ENCODE measurements around the gene B3GALNT2. TPM values are rescaled to one million over a fixed set of nuclear protein-coding genes. Genes with fewer than 3 reads are reported as not detected.

Gene B3GALNT2
- total and polyA plus RNA-seq, 2 donors (not counting 1 experiment from before 2014, with no cell fraction given) = 5.6 to 12.2 TPM

DNA sequence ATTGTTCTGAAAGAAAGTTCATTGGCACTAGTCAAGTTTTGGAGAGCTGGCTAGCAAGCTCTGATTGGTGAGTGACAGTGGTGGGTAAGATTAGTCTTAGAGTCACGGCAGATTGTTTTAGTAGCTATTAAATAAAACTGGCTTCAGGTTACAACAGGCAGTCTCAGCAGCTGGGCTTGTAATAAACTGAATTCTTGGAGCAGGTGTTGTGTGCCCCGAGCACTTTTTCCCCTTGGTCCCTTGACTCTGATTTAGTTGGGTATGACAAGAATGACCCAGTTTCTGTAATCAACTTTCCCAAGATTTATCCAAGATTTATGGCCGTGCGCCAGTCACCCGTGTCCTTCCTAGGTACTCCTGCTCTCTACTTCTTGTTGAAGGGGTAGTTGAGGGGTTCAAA, 96.8 kb downstream of the B3GALNT2 start:
- no peak for ATAC-seq (ENCODE audit: low read depth)
- Histone ChIP-seq H3K79me2 (ENCODE audit: control insufficient read depth, insufficient read depth, low read length) (peaks cover 13% of the 10 kb centered on the region), H3K4me2 (replicated peaks; ENCODE audit: low read depth, low read length, poor library complexity, severe bottlenecking) (no peak overlapping the region), H4K20me1 (ENCODE audit: control insufficient read depth, insufficient read depth, low read length, poor library complexity, severe bottlenecking) (no peaks in the 10 kb centered on the region), H3K9ac (ENCODE audit: low read length) (no peak overlapping the region), H3K4me1 (ENCODE audit: control insufficient read depth in 2 of 2, insufficient read depth in 2 of 2, low read length in 2 of 2) (no peaks in the 10 kb centered on the region), H3K27me3 (replicated peaks in 1 of 4; ENCODE audit: control extremely low read depth in 1 of 4, control insufficient read depth in 3 of 4, insufficient read depth in 4 of 4, low read length in 3 of 4) (no peaks in the 10 kb centered on the region), H3K36me3 (replicated peaks in 1 of 2; ENCODE audit: control extremely low read depth in 1 of 2, control insufficient read depth in 1 of 2, extremely low read depth in 1 of 2, insufficient read depth in 2 of 2, low read length in 1 of 2) (peaks cover 0 to 7% of the 10 kb centered on the region in 2 experiments), H3K27ac (ENCODE audit: low read length in 2 of 2) (no peak overlapping the region), H3K4me3 (ENCODE audit: control extremely low read depth in 1 of 5, extremely low read depth in 1 of 5, insufficient read depth in 1 of 5, low read depth in 2 of 5, low read length in 4 of 5) (no peak overlapping the region), H3K9me3 (ENCODE audit: control extremely low read depth in 1 of 3, control insufficient read depth in 2 of 3, insufficient read depth in 1 of 3, low read length in 2 of 3) (no peaks in the 10 kb centered on the region), H2AFZ (ENCODE audit: insufficient read depth, low read depth, low read length, poor library complexity, severe bottlenecking) (no peak overlapping the region)
- WGBS (ENCODE audit: insufficient coverage) = 90% methylated on average over 1 of the region's 5 CpGs
- H3K27ac Mint-ChIP-seq = no peak overlapping the region
- H3K9me3 Mint-ChIP-seq (ENCODE audit: insufficient read depth) = no peaks in the 10 kb centered on the region
- H3K27me3 Mint-ChIP-seq = no peaks in the 10 kb centered on the region
- DNase-seq = no peak
- CTCF ChIA-PET = interaction anchor here (1.6 kb wide), 1 partner anchor 155 kb away, joined by 3 read pairs; no protein-coding TSS in a partner anchor
- H3K4me3 Mint-ChIP-seq = no peak overlapping the region
- no peak for TF ChIP-seq EZH2 (IDR thresholded peaks at IDR 0.05; ENCODE audit: borderline replicate concordance, insufficient read depth, low read depth, low read length, poor library complexity, severe bottlenecking)
- TF ChIP-seq, protein P1, sequence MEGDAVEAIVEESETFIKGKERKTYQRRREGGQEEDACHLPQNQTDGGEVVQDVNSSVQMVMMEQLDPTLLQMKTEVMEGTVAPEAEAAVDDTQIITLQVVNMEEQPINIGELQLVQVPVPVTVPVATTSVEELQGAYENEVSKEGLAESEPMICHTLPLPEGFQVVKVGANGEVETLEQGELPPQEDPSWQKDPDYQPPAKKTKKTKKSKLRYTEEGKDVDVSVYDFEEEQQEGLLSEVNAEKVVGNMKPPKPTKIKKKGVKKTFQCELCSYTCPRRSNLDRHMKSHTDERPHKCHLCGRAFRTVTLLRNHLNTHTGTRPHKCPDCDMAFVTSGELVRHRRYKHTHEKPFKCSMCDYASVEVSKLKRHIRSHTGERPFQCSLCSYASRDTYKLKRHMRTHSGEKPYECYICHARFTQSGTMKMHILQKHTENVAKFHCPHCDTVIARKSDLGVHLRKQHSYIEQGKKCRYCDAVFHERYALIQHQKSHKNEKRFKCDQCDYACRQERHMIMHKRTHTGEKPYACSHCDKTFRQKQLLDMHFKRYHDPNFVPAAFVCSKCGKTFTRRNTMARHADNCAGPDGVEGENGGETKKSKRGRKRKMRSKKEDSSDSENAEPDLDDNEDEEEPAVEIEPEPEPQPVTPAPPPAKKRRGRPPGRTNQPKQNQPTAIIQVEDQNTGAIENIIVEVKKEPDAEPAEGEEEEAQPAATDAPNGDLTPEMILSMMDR (IDR thresholded peaks at IDR 0.05) = no peak
- intact Hi-C loops (cut with micrococcal nuclease) = no loop called here
- H3K4me1 Mint-ChIP-seq = no peaks in the 10 kb centered on the region
- POLR2A ChIA-PET = no interaction called here

DNA sequence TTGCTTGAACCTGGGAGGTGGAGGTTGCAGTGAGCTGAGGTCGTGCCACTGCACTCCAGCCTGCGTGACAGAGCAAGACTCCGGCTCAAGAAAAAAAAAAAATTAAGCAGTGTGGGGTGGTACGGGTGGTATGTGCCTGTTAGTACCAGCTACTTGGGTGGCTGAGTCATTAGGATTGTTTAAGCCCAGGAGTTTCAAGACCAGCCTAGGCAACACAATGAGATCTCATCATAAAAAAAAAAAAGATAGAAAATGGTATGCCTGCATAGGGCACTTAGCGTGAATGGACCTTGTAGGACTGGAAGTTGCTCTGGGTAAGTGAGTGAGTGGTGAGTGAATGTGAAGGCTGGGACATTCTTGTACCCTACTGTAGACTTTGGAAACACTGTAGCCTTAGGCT, 100.1 kb downstream of the B3GALNT2 start:
- intact Hi-C loops (cut with micrococcal nuclease) = no loop called here
- H3K4me1 ChIP-seq (ENCODE audit: control insufficient read depth in 2 of 2, insufficient read depth in 2 of 2, low read length in 2 of 2) = no peaks in the 10 kb centered on the region
- CTCF ChIA-PET = interaction anchor here (0.7 to 2.6 kb wide), 2 partner anchors 12 to 151 kb away, joined by 3 to 11 read pairs; no protein-coding TSS in a partner anchor

More for the DNA sequence above, 100.1 kb downstream of the B3GALNT2 start:
- Mint-ChIP-seq H3K4me3 (no peak overlapping the region), H3K27ac (no peak overlapping the region), H3K27me3 (no peaks in the 10 kb centered on the region), H3K4me1 (no peaks in the 10 kb centered on the region), H3K9me3 (ENCODE audit: insufficient read depth) (no peaks in the 10 kb centered on the region)
- Histone ChIP-seq H3K4me3 (ENCODE audit: control extremely low read depth in 1 of 5, extremely low read depth in 1 of 5, insufficient read depth in 1 of 5, low read depth in 2 of 5, low read length in 4 of 5) (no peak overlapping the region), H3K79me2 (ENCODE audit: control insufficient read depth, insufficient read depth, low read length) (peaks cover 37% of the 10 kb centered on the region), H3K9me3 (ENCODE audit: control extremely low read depth in 1 of 3, control insufficient read depth in 2 of 3, insufficient read depth in 1 of 3, low read length in 2 of 3) (no peaks in the 10 kb centered on the region), H3K36me3 (replicated peaks in 1 of 2; ENCODE audit: control extremely low read depth in 1 of 2, control insufficient read depth in 1 of 2, extremely low read depth in 1 of 2, insufficient read depth in 2 of 2, low read length in 1 of 2) (peaks cover 0 to 9% of the 10 kb centered on the region in 2 experiments), H3K4me2 (replicated peaks; ENCODE audit: low read depth, low read length, poor library complexity, severe bottlenecking) (no peak overlapping the region), H2AFZ (ENCODE audit: insufficient read depth, low read depth, low read length, poor library complexity, severe bottlenecking) (no peak overlapping the region), H3K9ac (ENCODE audit: low read length) (no peak overlapping the region), H3K27me3 (replicated peaks in 1 of 4; ENCODE audit: control extremely low read depth in 1 of 4, control insufficient read depth in 3 of 4, insufficient read depth in 4 of 4, low read length in 3 of 4) (no peaks in the 10 kb centered on the region), H3K27ac (ENCODE audit: low read length in 2 of 2) (no peak overlapping the region), H4K20me1 (ENCODE audit: control insufficient read depth, insufficient read depth, low read length, poor library complexity, severe bottlenecking) (no peaks in the 10 kb centered on the region)
- 100% methylated on average over 1 of the region's 5 CpGs for WGBS (ENCODE audit: insufficient coverage)
- POLR2A ChIA-PET = no interaction called here
- TF ChIP-seq, protein P1 (IDR thresholded peaks at IDR 0.05) = no peak
- TF ChIP-seq EZH2 (IDR thresholded peaks at IDR 0.05; ENCODE audit: borderline replicate concordance, insufficient read depth, low read depth, low read length, poor library complexity, severe bottlenecking) = no peak
- DNase-seq (no peak), ATAC-seq (ENCODE audit: low read depth) (no peak)
